Ascending aorta (tissue), 2 donors: ENCODE data around the gene HBD. TPM values are rescaled to one million over a fixed set of nuclear protein-coding genes. Genes with fewer than 3 reads are reported as not detected.
"Not testable (repeated sequence)": the region's sequence is repeated elsewhere in the genome, so short reads cannot be mapped to it uniquely, and the experiment has no call there.

Source experiments
- DNase-seq, 2 donors: peaks; one replicate each; pipeline ENCODE4 v3.0.0-alpha.2; 2019; ENCODE audit warnings: low spot score in 2 of 2
- H3K27ac ChIP-seq, 2 donors: fragments of 200-600 bp; sonication (generic); one replicate each; pipeline ENCODE4 v1.5.1; 2016 to 2017; ENCODE audit warnings: mild to moderate bottlenecking in 1 of 2
- H3K27me3 ChIP-seq: fragments of 200-600 bp; sonication (generic); one replicate; pipeline ENCODE4 v1.5.1; 2017
- H3K36me3 ChIP-seq, 2 donors: fragments of 200-600 bp; sonication (generic); one replicate each; pipeline ENCODE4 v1.5.1; 2016
- H3K4me1 ChIP-seq, 2 donors: fragments of 200-600 bp; sonication (generic); one replicate each; pipeline ENCODE4 v1.5.1; 2016 to 2017; ENCODE audit warnings: mild to moderate bottlenecking in 1 of 2
- H3K4me3 ChIP-seq, 2 donors: fragments of 200-600 bp; sonication (generic); one replicate each; pipeline ENCODE4 v1.5.1; 2016 to 2017; ENCODE audit warnings: mild to moderate bottlenecking in 1 of 2
- H3K9me3 ChIP-seq, 2 donors: fragments of 200-600 bp; sonication (generic); one replicate each; pipeline ENCODE4 v1.5.1; 2016
- intact Hi-C: fragments of 100-400 bp; cut with DNase I; formaldehyde crosslinking; loops from one replicate; pipeline ENCODE4 v1.15.1; 2023
- total RNA-seq: library from RNA; depleted of rRNA; stranded (reverse); fragments of >200 nt; gene quantifications from one replicate; pipeline ENCODE4 v1.1.0, GENCODE V29; 2016
- TF ChIP-seq, protein P1 (sequence below), 3 experiments: fragments of 200-600 bp in 2 of 3; fragments of 450-650 bp in 1 of 3; sonication (generic) in 2 of 3; IDR thresholded peaks; one replicate each; pipeline ENCODE4 v1.5.1; 2016 to 2019; ENCODE audit warnings: antibody characterized with exemption in 3 of 3, mild to moderate bottlenecking in 1 of 3, moderate library complexity in 1 of 3

HBD gene
- total RNA-seq, 1 donor from 2014 or later = not detected

DNA sequence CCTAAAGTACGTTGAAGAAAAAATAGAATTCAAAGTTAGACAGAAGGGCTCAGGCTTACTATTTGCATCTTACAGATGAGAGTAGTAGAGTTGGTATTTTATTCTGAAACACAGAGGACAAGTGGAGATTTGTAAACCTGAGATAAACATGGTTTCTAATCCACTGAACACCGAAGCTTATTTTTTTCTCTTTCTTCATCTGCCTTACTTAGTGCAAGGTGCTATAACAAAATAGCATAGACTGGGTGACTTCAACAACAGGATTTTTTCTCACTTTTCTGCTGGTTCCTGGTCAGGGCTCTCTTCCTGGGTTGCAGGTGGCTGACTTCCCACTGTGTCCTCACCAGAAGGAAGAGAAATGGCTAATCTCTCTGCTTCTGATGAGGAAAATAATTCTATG, 17.5 kb upstream of the HBD start:
- no peak overlapping the region for H3K27ac ChIP-seq
- no peak for DNase-seq
- H3K36me3 ChIP-seq = no peaks in the 10 kb centered on the region
- H3K4me1 ChIP-seq = no peaks in the 10 kb centered on the region
- H3K4me3 ChIP-seq = no peak overlapping the region
- intact Hi-C loops = no loop called here
- TF ChIP-seq, protein P1, sequence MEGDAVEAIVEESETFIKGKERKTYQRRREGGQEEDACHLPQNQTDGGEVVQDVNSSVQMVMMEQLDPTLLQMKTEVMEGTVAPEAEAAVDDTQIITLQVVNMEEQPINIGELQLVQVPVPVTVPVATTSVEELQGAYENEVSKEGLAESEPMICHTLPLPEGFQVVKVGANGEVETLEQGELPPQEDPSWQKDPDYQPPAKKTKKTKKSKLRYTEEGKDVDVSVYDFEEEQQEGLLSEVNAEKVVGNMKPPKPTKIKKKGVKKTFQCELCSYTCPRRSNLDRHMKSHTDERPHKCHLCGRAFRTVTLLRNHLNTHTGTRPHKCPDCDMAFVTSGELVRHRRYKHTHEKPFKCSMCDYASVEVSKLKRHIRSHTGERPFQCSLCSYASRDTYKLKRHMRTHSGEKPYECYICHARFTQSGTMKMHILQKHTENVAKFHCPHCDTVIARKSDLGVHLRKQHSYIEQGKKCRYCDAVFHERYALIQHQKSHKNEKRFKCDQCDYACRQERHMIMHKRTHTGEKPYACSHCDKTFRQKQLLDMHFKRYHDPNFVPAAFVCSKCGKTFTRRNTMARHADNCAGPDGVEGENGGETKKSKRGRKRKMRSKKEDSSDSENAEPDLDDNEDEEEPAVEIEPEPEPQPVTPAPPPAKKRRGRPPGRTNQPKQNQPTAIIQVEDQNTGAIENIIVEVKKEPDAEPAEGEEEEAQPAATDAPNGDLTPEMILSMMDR (IDR thresholded peaks at IDR 0.05) = no peak
- no peaks in the 10 kb centered on the region for H3K27me3 ChIP-seq
- H3K9me3 ChIP-seq = no peaks in the 10 kb centered on the region

DNA sequence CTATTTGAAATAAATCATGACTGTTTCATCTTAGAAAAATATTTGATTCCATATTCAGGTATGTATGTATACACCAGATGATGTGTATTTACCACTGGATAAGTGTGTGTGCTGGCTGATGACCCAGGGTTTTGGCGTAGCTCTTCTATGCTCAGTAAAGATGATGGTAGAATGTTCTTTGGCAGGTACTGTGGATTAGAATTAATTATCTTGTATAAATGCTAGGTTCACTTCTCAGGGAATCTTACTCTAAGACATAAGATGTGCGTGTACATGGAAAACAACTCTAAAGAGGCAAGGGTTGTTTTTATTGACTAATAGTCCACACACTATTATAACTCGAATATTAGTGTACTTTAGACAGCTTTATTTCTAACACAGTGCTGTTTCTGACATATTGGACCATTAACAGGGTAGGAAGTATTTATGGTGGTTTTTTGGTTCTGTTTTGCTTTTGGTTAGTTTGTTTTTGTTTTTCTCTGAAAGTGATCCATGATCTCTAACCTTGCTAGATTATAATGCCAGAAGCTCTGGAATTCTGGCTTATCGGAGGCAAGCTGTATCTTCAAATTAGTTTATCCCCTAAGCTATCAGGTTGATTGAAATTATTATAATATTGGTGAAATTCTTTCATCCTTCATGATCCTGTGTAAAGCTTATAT, 16.4 kb upstream of the HBD start:
- TF ChIP-seq, protein P1 (IDR thresholded peaks at IDR 0.05) = no peak
- H3K36me3 ChIP-seq = no peaks in the 10 kb centered on the region
- intact Hi-C loops = no loop called here
- H3K27me3 ChIP-seq = no peaks in the 10 kb centered on the region
- no peak overlapping the region for H3K4me3 ChIP-seq
- H3K27ac ChIP-seq = no peak overlapping the region
- H3K4me1 ChIP-seq = no peaks in the 10 kb centered on the region
- no peaks in the 10 kb centered on the region for H3K9me3 ChIP-seq
- no peak for DNase-seq

DNA sequence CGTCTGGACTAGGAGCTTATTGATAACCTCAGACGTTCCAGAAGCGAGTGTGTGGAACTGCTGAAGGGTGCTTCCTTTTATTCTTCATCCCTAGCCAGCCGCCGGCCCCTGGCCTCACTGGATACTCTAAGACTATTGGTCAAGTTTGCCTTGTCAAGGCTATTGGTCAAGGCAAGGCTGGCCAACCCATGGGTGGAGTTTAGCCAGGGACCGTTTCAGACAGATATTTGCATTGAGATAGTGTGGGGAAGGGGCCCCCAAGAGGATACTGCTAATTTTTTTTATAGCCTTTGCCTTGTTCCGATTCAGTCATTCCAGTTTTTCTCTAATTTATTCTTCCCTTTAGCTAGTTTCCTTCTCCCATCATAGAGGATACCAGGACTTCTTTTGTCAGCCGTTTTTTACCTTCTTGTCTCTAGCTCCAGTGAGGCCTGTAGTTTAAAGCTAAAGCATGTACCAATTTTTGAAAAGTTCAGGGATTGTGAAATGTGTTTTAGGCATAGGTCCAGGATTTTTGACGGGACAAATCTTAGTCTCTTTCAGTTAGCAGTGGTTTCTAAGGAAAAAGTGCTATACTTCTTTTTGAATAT, 15.6 kb upstream of the HBD start, which contains the start of gene HBG1:
Gene HBG1 (minus strand): TSS at position 51 of the 590 bp plus-strand sequence. CDS start 53 bp downstream, outside the sequence.
- intact Hi-C loops, H3K27me3 ChIP-seq, H3K27ac ChIP-seq, DNase-seq, H3K4me3 ChIP-seq, H3K4me1 ChIP-seq, H3K36me3 ChIP-seq, H3K9me3 ChIP-seq: not testable (repeated sequence)

DNA sequence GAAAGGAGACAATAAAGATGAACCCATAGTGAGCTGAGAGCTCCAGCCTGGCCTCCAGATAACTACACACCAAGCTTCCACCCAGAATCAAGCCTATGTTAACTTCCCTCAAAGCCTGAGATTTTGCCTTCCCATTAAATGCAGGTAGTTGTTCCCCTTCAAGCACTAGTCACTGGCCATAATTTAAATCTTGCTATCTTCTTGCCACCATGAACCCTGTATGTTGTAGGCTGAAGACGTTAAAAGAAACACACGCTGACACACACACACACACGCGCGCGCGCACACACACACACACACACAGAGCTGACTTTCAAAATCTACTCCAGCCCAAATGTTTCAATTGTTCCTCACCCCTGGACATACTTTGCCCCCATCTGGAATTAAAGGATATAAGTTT, 14.2 kb upstream of the HBD start:
- intact Hi-C loops, H3K27ac ChIP-seq, H3K9me3 ChIP-seq, DNase-seq, H3K4me3 ChIP-seq, H3K27me3 ChIP-seq, H3K4me1 ChIP-seq, H3K36me3 ChIP-seq: not testable (repeated sequence)

DNA sequence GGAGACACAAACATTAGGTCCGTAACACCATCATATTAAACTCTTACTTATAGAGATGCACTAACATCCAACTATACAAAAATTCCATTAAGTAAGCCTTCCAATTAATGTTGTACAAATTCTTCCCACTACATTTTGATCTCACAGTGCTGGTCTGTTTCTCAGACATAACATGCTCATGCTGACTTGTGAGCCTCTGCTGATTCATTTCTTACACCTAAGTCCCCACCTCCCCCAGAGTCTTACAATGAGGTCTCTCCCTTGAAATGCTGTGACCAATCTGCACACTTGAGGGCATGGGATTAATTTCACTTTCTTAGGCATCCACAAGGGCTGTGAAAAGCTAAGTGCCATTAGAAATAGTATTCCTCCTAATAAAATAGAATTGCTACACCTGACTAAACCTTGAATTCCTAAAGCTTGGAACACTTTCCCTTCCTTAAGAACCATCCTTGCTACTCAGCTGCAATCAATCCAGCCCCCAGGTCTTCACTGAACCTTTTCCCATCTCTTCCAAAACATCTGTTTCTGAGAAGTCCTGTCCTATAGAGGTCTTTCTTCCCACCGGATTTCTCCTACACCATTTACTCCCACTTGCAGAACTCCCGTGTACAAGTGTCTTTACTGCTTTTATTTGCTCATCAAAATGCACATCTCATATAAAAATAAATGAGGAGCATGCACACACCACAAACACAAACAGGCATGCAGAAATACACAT, 13.3 kb upstream of the HBD start:
- H3K4me1 ChIP-seq = no peaks in the 10 kb centered on the region
- H3K36me3 ChIP-seq = no peaks in the 10 kb centered on the region
- H3K27me3 ChIP-seq = no peaks in the 10 kb centered on the region
- TF ChIP-seq, protein P1 (IDR thresholded peaks at IDR 0.05) = no peak
- intact Hi-C loops = no loop called here
- no peaks in the 10 kb centered on the region for H3K9me3 ChIP-seq
- H3K27ac ChIP-seq = no peak overlapping the region
- no peak overlapping the region for H3K4me3 ChIP-seq
- DNase-seq = no peak

DNA sequence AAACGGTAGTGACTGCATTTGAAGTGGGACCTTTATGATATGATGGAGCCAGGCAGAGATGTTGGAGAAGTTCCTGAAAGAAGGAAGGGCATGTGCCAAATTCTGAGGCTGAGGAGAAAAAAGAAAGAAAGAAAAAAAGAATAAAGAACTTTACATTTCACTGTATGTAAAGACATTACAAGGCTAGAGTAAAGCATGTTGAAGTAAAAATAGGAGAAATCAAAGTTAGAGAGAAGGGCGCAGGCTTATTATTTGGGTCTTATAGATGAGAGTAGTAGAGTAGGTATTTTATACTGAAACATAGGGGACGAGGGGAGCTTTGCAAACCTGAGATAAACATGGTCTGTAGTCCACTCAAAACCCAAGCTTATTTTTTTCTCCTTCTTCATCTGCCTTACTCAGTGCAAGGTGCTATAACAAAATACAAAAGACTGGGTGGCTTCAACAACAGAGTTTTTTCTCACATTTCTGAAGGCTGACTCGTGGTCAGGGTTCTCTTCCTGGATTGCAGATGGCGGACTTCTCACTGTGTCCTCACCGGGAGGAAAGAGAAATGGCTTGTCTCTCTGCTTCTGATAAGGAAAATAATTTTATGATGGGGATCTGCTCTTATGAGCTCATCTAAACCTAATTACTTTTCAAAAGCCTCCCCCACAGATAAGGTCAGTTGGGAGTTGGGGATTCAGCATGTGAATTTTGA, 12.6 kb upstream of the HBD start:
- no peaks in the 10 kb centered on the region for H3K9me3 ChIP-seq
- intact Hi-C loops = no loop called here
- no peaks in the 10 kb centered on the region for H3K27me3 ChIP-seq
- H3K27ac ChIP-seq = no peak overlapping the region
- no peaks in the 10 kb centered on the region for H3K36me3 ChIP-seq
- no peak for DNase-seq
- H3K4me3 ChIP-seq = no peak overlapping the region
- TF ChIP-seq, protein P1 (IDR thresholded peaks at IDR 0.05) = no peak
- H3K4me1 ChIP-seq = no peaks in the 10 kb centered on the region
